Embryonic facial prominence (tissue), 1 donor: Measurements from ENCODE around the gene MKRN2.
"Not testable (repeated sequence)": the region's sequence is repeated elsewhere in the genome, so short reads cannot be mapped to it uniquely, and the experiment has no call there.

Experiments
- DNase-seq: peaks from one replicate; pipeline ENCODE4 v3.0.0-alpha.2; 2016; ENCODE audit errors: extremely low spot score

Gene MKRN2

GRCh38 chr3:12630292-12630691 lies 73.4 kb downstream of the MKRN2 start:
- no peak for DNase-seq

- DNase-seq = not testable (repeated sequence)
Measured at GRCh38 chr3:12630843-12631242, 74.0 kb downstream of the MKRN2 start.

- DNase-seq = no peak
Measured at GRCh38 chr3:12632523-12632922, 75.6 kb downstream of the MKRN2 start.

GRCh38 chr3:12633108-12633507 lies 76.2 kb downstream of the MKRN2 start:
- no peak for DNase-seq
